Astrocyte (in vitro differentiated cells and primary cell): ENCODE data around the gene TTLL1.

Source experiments
- CTCF ChIP-seq: IDR thresholded peaks from 2 replicates; pipeline ENCODE4 v1.5.1; 2011; ENCODE audit warnings: low read depth, mild to moderate bottlenecking, inconsistent platforms, low read length, moderate library complexity; ENCODE audit not compliant: insufficient read depth
- EZH2 ChIP-seq: IDR thresholded peaks from 2 replicates; pipeline ENCODE4 v1.6.1; 2012; ENCODE audit warnings: mild to moderate bottlenecking, low read length, inconsistent platforms; ENCODE audit not compliant: insufficient read depth

- TF ChIP-seq CTCF (no peak), EZH2 (no peak)
Measured at GRCh38 chr22:43008921-43009320, 80.3 kb downstream of the TTLL1 start.
